NCI-H82 (cell line): ENCODE data around the gene SEC16A.

ENCODE experiments used
- DNase-seq: peaks from one replicate; lab custom pipeline; 2025; lab: John Stamatoyannopoulos, UW

Gene SEC16A

GRCh38 chr9:136486823-136487620, 4.2 kb upstream of the SEC16A start:
- DNase-seq = no peak

GRCh38 chr9:136486131-136486530, 3.3 kb upstream of the SEC16A start:
- DNase-seq = no peak

- peak; percentile 90 for DNase-seq
Observed at GRCh38 chr9:136485049-136486045, 2.5 kb upstream of the SEC16A start.

GRCh38 chr9:136484153-136485048, 1.6 kb upstream of the SEC16A start:
- no peak for DNase-seq

GRCh38 chr9:136483589-136484152, 831 bp upstream of the SEC16A start:
- DNase-seq = peak; percentile 92

GRCh38 chr9:136482046-136482792, 621 bp downstream of the SEC16A start:
- peak; percentile 53 for DNase-seq

- DNase-seq = no peak
Observed at GRCh38 chr9:136481558-136481957, 1.3 kb downstream of the SEC16A start.

GRCh38 chr9:136476369-136477150, 6.3 kb downstream of the SEC16A start:
- DNase-seq = no peak

GRCh38 chr9:136474974-136475865, 7.6 kb downstream of the SEC16A start:
- no peak for DNase-seq

- DNase-seq = no peak
Observed at GRCh38 chr9:136474021-136474640, 8.7 kb downstream of the SEC16A start.

- DNase-seq = no peak
Observed at GRCh38 chr9:136473354-136473721, 9.5 kb downstream of the SEC16A start.

GRCh38 chr9:136472640-136473353, 10.0 kb downstream of the SEC16A start:
- no peak for DNase-seq

GRCh38 chr9:136471802-136472487, 10.9 kb downstream of the SEC16A start:
- DNase-seq = no peak

- no peak for DNase-seq
Observed at GRCh38 chr9:136470792-136471469, 11.9 kb downstream of the SEC16A start.

GRCh38 chr9:136470356-136470755, 12.5 kb downstream of the SEC16A start:
- no peak for DNase-seq

GRCh38 chr9:136467766-136468165, 15.1 kb downstream of the SEC16A start:
- DNase-seq = no peak

- DNase-seq = no peak
Observed at GRCh38 chr9:136466155-136466541, 16.7 kb downstream of the SEC16A start.
